HCT116 (cell line): Measurements from ENCODE around the gene PRXL2A. TPM values are rescaled to one million over a fixed set of nuclear protein-coding genes. Genes with fewer than 3 reads are reported as not detected.

Experiments
- ATAC-seq: fragments of 200-7000 bp; cut with Tn5 transposase; 2 replicates; pipeline ENCODE4 v1.9.1; 2020; ENCODE audit warnings: mild to moderate bottlenecking, moderate library complexity
- BruUV-seq: library from RNA; stranded (reverse); fragments of 400-500 nt; replicated peaks from 2 replicates; lab custom pipeline; 2021; lab: Mats Ljungman, UMichigan
- CTCF ChIA-PET: fragments of 300-600 bp; sonication (Branson Sonifier 250); formaldehyde crosslinking; loops from one replicate; lab custom pipeline; 2021; ENCODE audit warnings: antibody characterized with exemption; lab: Charles Lee
- POLR2A ChIA-PET: fragments of 300-600, 350-600 bp; sonication (Branson Sonifier 250); formaldehyde crosslinking; loops from one replicate; lab custom pipeline; 2021; ENCODE audit warnings: antibody characterized with exemption; lab: Charles Lee
- RAD21 ChIA-PET, 2 experiments: fragments of 300-600 bp; sonication (Branson Sonifier 250); formaldehyde crosslinking; loops; one replicate each; lab custom pipeline; 2023; ENCODE audit warnings: low total read pairs in 2 of 2; ENCODE audit not compliant: uncharacterized antibody in 2 of 2, unreplicated experiment in 2 of 2, low non-redundant PET in 1 of 2; lab: Charles Lee
- DNase-seq: peaks from one replicate; pipeline ENCODE4 v3.0.0-alpha.2; 2010; ENCODE audit warnings: low read depth, low spot score
- H2AFZ ChIP-seq: fragments of 200-600 bp; shearing (Covaris generic), sonication (generic); 2 replicates; pipeline ENCODE4 v1.6.1; 2017; ENCODE audit warnings: low read depth, mixed run types, mixed read lengths, antibody characterized with exemption, low read length; ENCODE audit not compliant: poor library complexity, severe bottlenecking
- H3K27ac ChIP-seq: 2 replicates; pipeline ENCODE4 v1.5.1; 2012; ENCODE audit warnings: low read depth, low read length
- H3K27me3 ChIP-seq: fragments of 200-600 bp; sonication (generic); 2 replicates; pipeline ENCODE4 v1.6.1; 2016; ENCODE audit warnings: mixed run types, low read length, mixed read lengths; ENCODE audit not compliant: insufficient read depth
- H3K36me3 ChIP-seq, 2 experiments: fragments of 200-500 bp in 1 of 2; fragments of 200-600 bp in 1 of 2; sonication (Bioruptor generic) in 1 of 2; sonication (generic) in 1 of 2; 2 replicates each; pipeline versions ENCODE4 v1.5.1 to v1.6.1; 2014 to 2016; ENCODE audit warnings: low read length in 2 of 2, inconsistent platforms in 1 of 2, mixed read lengths in 1 of 2, mixed run types in 1 of 2; ENCODE audit not compliant: insufficient read depth in 2 of 2, control insufficient read depth in 1 of 2
- H3K4me1 ChIP-seq, 2 experiments: fragments of 200-600 bp in 1 of 2; sonication (generic) in 1 of 2; 2 replicates each; pipeline versions ENCODE4 v1.5.1 to v1.6.1; 2012 to 2017; ENCODE audit warnings: low read length in 2 of 2, inconsistent platforms in 1 of 2, mild to moderate bottlenecking in 1 of 2, mixed read lengths in 1 of 2, mixed run types in 1 of 2, moderate library complexity in 1 of 2; ENCODE audit not compliant: insufficient read depth in 2 of 2, control insufficient read depth in 1 of 2
- H3K4me2 ChIP-seq: fragments of 200-600 bp; sonication (generic); 2 replicates; pipeline ENCODE4 v1.6.1; 2017; ENCODE audit warnings: mixed run types, low read length, mixed read lengths
- H3K4me3 ChIP-seq, 2 experiments: fragments of 200-600 bp in 1 of 2; sonication (generic) in 1 of 2; replicated peaks in 1 of 2; 2 replicates each; pipeline ENCODE4 v1.5.1; 2011 to 2016; ENCODE audit warnings: low read length in 2 of 2, control low read depth in 1 of 2, low read depth in 1 of 2, mild to moderate bottlenecking in 1 of 2, mixed read lengths in 1 of 2, mixed run types in 1 of 2
- H3K79me2 ChIP-seq: fragments of 200-600 bp; sonication (generic); 2 replicates; pipeline ENCODE4 v1.6.1; 2017; ENCODE audit warnings: mild to moderate bottlenecking, mixed run types, low read length, moderate library complexity, mixed read lengths; ENCODE audit not compliant: insufficient read depth
- H3K9ac ChIP-seq: fragments of 200-600 bp; sonication (generic); 2 replicates; pipeline ENCODE4 v1.6.1; 2016; ENCODE audit warnings: low read length, mixed read lengths
- H3K9me2 ChIP-seq: fragments of 200-600 bp; sonication (generic), shearing (Covaris generic); 2 replicates; pipeline ENCODE4 v1.6.1; 2017; ENCODE audit warnings: mixed run types, mild to moderate bottlenecking, moderate library complexity; ENCODE audit not compliant: insufficient read depth
- H3K9me3 ChIP-seq, 2 experiments: fragments of 200-500 bp in 1 of 2; fragments of 200-600 bp in 1 of 2; sonication (Bioruptor generic) in 1 of 2; sonication (generic) in 1 of 2; 2 replicates each; pipeline ENCODE4 v1.6.1; 2014 to 2017; ENCODE audit warnings: low read length in 2 of 2, mixed read lengths in 2 of 2, inconsistent platforms in 1 of 2, low read depth in 1 of 2, mild to moderate bottlenecking in 1 of 2, mixed run types in 1 of 2, moderate library complexity in 1 of 2; ENCODE audit not compliant: control insufficient read depth in 1 of 2, insufficient read depth in 1 of 2
- H4K20me1 ChIP-seq: fragments of 200-600 bp; sonication (generic), shearing (Covaris generic); 2 replicates; pipeline ENCODE4 v1.6.1; 2017; ENCODE audit warnings: mixed run types, mild to moderate bottlenecking, moderate library complexity; ENCODE audit not compliant: insufficient read depth
- CBX3 ChIP-seq: IDR thresholded peaks from 2 replicates; pipeline ENCODE4 v1.6.1; 2012; ENCODE audit warnings: low read depth
- CEBPB ChIP-seq: IDR thresholded peaks from 2 replicates; pipeline ENCODE4 v1.6.1; 2012; ENCODE audit warnings: low read depth
- CTCF ChIP-seq, 3 experiments: fragments of 200-600 bp in 1 of 3; sonication (generic) in 1 of 3; IDR thresholded peaks in 2 of 3; conservative IDR thresholded peaks in 1 of 3; 2 replicates each; pipeline ENCODE4 v1.5.1; 2012 to 2017; ENCODE audit warnings: low read depth in 2 of 3, low read length in 2 of 3, antibody characterized with exemption in 1 of 3, borderline replicate concordance in 1 of 3, control low read depth in 1 of 3, mild to moderate bottlenecking in 1 of 3, mixed read lengths in 1 of 3, mixed run types in 1 of 3, moderate library complexity in 1 of 3; ENCODE audit not compliant: insufficient read depth in 1 of 3
- EGR1 ChIP-seq: IDR thresholded peaks from 2 replicates; pipeline ENCODE4 v1.6.1; 2012; ENCODE audit warnings: low read depth
- ELF1 ChIP-seq: IDR thresholded peaks from 2 replicates; pipeline ENCODE4 v1.6.1; 2012; ENCODE audit warnings: low read depth, borderline replicate concordance
- EZH2phosphoT487 ChIP-seq: fragments of 200-600 bp; IDR thresholded peaks from 2 replicates; pipeline ENCODE4 v1.6.1; 2018; ENCODE audit warnings: antibody characterized with exemption, borderline replicate concordance
- FOSL1 ChIP-seq: IDR thresholded peaks from 2 replicates; pipeline ENCODE4 v1.6.1; 2012; ENCODE audit warnings: low read depth
- JUND ChIP-seq: IDR thresholded peaks from 2 replicates; pipeline ENCODE4 v1.6.1; 2012
- POLR2A ChIP-seq: IDR thresholded peaks from 2 replicates; pipeline ENCODE4 v1.7.0; 2011; ENCODE audit warnings: borderline replicate concordance; ENCODE audit not compliant: insufficient read depth, insufficient read length; ENCODE audit errors: extremely low read depth
- RAD21 ChIP-seq: IDR thresholded peaks from 2 replicates; pipeline ENCODE4 v1.6.1; 2012; ENCODE audit warnings: low read depth, mild to moderate bottlenecking
- REST ChIP-seq: IDR thresholded peaks from 2 replicates; pipeline ENCODE4 v1.6.1; 2012; ENCODE audit warnings: low read depth
- SIN3A ChIP-seq: IDR thresholded peaks from 2 replicates; pipeline ENCODE4 v1.6.1; 2012; ENCODE audit warnings: low read depth
- SP1 ChIP-seq: IDR thresholded peaks from 2 replicates; pipeline ENCODE4 v1.6.1; 2012; ENCODE audit warnings: low read depth
- YY1 ChIP-seq: IDR thresholded peaks from 2 replicates; pipeline ENCODE4 v1.6.1; 2011; ENCODE audit warnings: low read length, low read depth, moderate library complexity, mild to moderate bottlenecking; ENCODE audit not compliant: insufficient replicate concordance; ENCODE audit errors: extremely low read depth
- ZFX ChIP-seq: fragments of 450-650 bp; IDR thresholded peaks from 2 replicates; pipeline ENCODE4 v1.6.1; 2017
- ZNF274 ChIP-seq: fragments of 200-500 bp; sonication (Bioruptor generic); IDR thresholded peaks from 2 replicates; pipeline ENCODE4 v1.6.1; 2014; ENCODE audit warnings: mild to moderate bottlenecking, low read depth, low read length, inconsistent platforms
- intact Hi-C: fragments of 100-400 bp; cut with micrococcal nuclease; formaldehyde crosslinking; loops from 2 replicates; pipeline ENCODE4 v1.10.0; 2022
- total RNA-seq: library from RNA; stranded (reverse); gene quantifications from one replicate; pipeline ENCODE4 v1.2.1, GENCODE V29; 2021; ENCODE audit not compliant: unreplicated experiment
- TF ChIP-seq, protein P1 (sequence below): IDR thresholded peaks from 2 replicates; pipeline ENCODE4 v1.6.1; 2012
- TF ChIP-seq, protein P2 (sequence below): IDR thresholded peaks from 2 replicates; pipeline ENCODE4 v1.6.1; 2011; ENCODE audit warnings: mild to moderate bottlenecking, low read length, moderate library complexity; ENCODE audit not compliant: insufficient replicate concordance; ENCODE audit errors: extremely low read depth

The PRXL2A gene
- total RNA-seq, 1 experiment from 2014 or later, result 4.9 TPM

GRCh38 chr10:80461208-80462183 is 53.1 kb downstream of the PRXL2A start:
- Histone ChIP-seq H3K9me2 (no peaks in the 10 kb centered on the region), H3K4me1 (peaks cover 86 to 99% of the 10 kb centered on the region in 2 experiments), H3K36me3 (no peaks in the 10 kb centered on the region), H4K20me1 (peaks cover 3% of the 10 kb centered on the region; the same call in 1 of the 2 replicates)
- intact Hi-C loops, result loop anchor here (2.0 kb wide), 1 partner anchor 37 kb away; no protein-coding TSS in a partner anchor
- TF ChIP-seq ZFX, result no peak
- TF ChIP-seq YY1, result no peak
- TF ChIP-seq, protein P1, sequence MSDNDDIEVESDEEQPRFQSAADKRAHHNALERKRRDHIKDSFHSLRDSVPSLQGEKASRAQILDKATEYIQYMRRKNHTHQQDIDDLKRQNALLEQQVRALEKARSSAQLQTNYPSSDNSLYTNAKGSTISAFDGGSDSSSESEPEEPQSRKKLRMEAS, result no peak
- TF ChIP-seq CBX3, result no peak
- TF ChIP-seq SIN3A, result no peak
- TF ChIP-seq EZH2phosphoT487, result no peak
- no peak for TF ChIP-seq JUND
- no peak for TF ChIP-seq ELF1
- TF ChIP-seq SP1, result no peak
- no peak for TF ChIP-seq RAD21
- TF ChIP-seq FOSL1, result no peak
- TF ChIP-seq EGR1, result no peak
- no peak for TF ChIP-seq REST
- no peak for TF ChIP-seq CEBPB
- TF ChIP-seq ZNF274, result no peak
- no peak for TF ChIP-seq CTCF (IDR thresholded peaks at IDR 0.05 in 2 of 3, conservative IDR thresholded peaks at IDR 0.05 in 1 of 3; ENCODE audit: borderline replicate concordance in 1 of 3, insufficient read depth in 1 of 3, low read depth in 2 of 3, low read length in 2 of 3)
- TF ChIP-seq, protein P2, sequence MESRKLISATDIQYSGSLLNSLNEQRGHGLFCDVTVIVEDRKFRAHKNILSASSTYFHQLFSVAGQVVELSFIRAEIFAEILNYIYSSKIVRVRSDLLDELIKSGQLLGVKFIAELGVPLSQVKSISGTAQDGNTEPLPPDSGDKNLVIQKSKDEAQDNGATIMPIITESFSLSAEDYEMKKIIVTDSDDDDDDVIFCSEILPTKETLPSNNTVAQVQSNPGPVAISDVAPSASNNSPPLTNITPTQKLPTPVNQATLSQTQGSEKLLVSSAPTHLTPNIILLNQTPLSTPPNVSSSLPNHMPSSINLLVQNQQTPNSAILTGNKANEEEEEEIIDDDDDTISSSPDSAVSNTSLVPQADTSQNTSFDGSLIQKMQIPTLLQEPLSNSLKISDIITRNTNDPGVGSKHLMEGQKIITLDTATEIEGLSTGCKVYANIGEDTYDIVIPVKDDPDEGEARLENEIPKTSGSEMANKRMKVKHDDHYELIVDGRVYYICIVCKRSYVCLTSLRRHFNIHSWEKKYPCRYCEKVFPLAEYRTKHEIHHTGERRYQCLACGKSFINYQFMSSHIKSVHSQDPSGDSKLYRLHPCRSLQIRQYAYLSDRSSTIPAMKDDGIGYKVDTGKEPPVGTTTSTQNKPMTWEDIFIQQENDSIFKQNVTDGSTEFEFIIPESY, result no peak
- TF ChIP-seq POLR2A, result no peak
- TF ChIP-seq, all 23 proteins: peak for 0
- ChIA-PET POLR2A (interaction anchor here (0.9 to 3.6 kb wide), 4 partner anchors 10 to 53 kb away, joined by 3 to 18 read pairs (median 4); partner anchors contain the start of gene PRXL2A), RAD21 (interaction anchor here (0.9 to 5.2 kb wide), 3 partner anchors 38 to 44 kb away, joined by 4 to 23 read pairs (median 7); no protein-coding TSS in a partner anchor), CTCF (interaction anchor here (0.8 to 3.9 kb wide), 6 partner anchors 9 to 50 kb away, joined by 3 to 53 read pairs (median 8); no protein-coding TSS in a partner anchor)
- Histone ChIP-seq H3K79me2 (peaks cover 100% of the 10 kb centered on the region), H3K4me3 (peak overlapping the region; percentile 33 to 47), H3K9ac (peak overlapping the region; percentile 53), H3K9me3 (no peaks in the 10 kb centered on the region), H3K4me2 (peak overlapping the region; percentile 82), H3K27ac (peak overlapping the region; percentile 79), H3K27me3 (no peaks in the 10 kb centered on the region), H2AFZ (no peak overlapping the region)
- BruUV-seq, result no TSS peak
- ATAC-seq (no peak), DNase-seq (no peak)
